ENCODE measurements around the gene SEC14L6. TPM values are rescaled to one million over a fixed set of nuclear protein-coding genes. Genes with fewer than 3 reads are reported as not detected.

SEC14L6 gene
- total RNA-seq, 2 experiments from 2014 or later, result not detected

DNA sequence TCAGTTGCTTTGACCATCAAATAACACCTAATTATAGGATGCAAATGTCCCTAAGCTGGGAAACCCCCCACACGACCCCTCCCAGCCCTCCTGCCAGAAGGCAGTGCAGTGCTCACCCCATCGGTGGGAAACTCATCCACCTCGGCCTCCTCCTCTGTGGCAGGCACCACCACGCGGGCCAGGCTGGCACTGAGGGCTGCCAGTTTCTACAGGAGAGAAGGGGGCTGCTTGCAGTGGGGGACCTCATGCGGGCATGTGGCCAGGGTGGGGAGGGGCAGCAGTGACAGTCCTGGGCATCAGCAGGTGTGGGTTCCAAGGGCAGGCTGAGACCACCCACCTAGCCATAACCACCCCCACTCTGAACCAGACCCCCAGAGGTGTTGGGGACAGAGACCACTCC is 34.4 kb upstream of the SEC14L6 start:
- no peaks in the 10 kb centered on the region for H3K27me3 Mint-ChIP-seq
- Histone ChIP-seq H3K4me3 (ENCODE audit: low read length) (no peak overlapping the region), H3K27ac (ENCODE audit: low read depth in 1 of 2, low read length in 2 of 2) (no peak overlapping the region), H3K36me3 (ENCODE audit: insufficient read depth, low read length) (peaks cover 93% of the 10 kb centered on the region), H3K27me3 (ENCODE audit: control insufficient read depth in 1 of 2, insufficient read depth in 2 of 2, low read length in 2 of 2) (no peaks in the 10 kb centered on the region), H3K9me3 (ENCODE audit: control insufficient read depth in 1 of 2, insufficient read depth in 1 of 2, low read length in 2 of 2) (peaks cover 0 to 16% of the 10 kb centered on the region in 2 experiments), H3K4me1 (ENCODE audit: insufficient read depth, low read length) (no peaks in the 10 kb centered on the region)
- ATAC-seq (ENCODE audit: poor library complexity), result no peak
- no peaks in the 10 kb centered on the region for H3K9me3 Mint-ChIP-seq
- CTCF ChIA-PET, result no interaction called here
- no peak overlapping the region for H3K4me3 Mint-ChIP-seq
- TF ChIP-seq, protein P1, sequence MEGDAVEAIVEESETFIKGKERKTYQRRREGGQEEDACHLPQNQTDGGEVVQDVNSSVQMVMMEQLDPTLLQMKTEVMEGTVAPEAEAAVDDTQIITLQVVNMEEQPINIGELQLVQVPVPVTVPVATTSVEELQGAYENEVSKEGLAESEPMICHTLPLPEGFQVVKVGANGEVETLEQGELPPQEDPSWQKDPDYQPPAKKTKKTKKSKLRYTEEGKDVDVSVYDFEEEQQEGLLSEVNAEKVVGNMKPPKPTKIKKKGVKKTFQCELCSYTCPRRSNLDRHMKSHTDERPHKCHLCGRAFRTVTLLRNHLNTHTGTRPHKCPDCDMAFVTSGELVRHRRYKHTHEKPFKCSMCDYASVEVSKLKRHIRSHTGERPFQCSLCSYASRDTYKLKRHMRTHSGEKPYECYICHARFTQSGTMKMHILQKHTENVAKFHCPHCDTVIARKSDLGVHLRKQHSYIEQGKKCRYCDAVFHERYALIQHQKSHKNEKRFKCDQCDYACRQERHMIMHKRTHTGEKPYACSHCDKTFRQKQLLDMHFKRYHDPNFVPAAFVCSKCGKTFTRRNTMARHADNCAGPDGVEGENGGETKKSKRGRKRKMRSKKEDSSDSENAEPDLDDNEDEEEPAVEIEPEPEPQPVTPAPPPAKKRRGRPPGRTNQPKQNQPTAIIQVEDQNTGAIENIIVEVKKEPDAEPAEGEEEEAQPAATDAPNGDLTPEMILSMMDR (IDR thresholded peaks at IDR 0.05), result no peak
- no peak overlapping the region for H3K27ac Mint-ChIP-seq
- DNase-seq, result no peak
- intact Hi-C loops (cut with DNase I, micrococcal nuclease), result no loop called here
- no peaks in the 10 kb centered on the region for H3K4me1 Mint-ChIP-seq (ENCODE audit: low read depth)
- peaks cover 99% of the 10 kb centered on the region for H3K36me3 Mint-ChIP-seq (ENCODE audit: low read depth)
- POLR2A ChIA-PET, result no interaction called here

DNA sequence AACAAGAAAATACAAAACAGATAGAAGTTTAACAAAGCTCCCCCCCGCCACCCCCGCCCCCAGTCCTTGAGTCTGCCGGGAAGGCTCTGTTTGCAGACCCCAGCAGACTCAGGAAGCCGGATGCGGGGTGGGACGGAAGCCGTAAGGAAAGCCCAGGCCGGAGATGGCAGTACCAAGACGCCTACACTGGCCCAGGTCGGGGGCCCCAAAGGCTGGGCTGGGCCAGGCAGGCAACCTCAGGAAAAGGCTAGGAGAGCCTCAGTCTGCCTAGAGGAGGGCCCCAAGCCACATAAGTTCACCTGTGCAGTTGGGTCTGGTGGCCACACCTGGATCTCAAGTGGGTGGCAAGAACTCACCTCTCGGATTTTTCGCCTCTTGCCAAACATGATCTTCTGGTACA is 31.9 kb upstream of the SEC14L6 start:
- H3K4me3 ChIP-seq (ENCODE audit: low read length), result no peak overlapping the region
- peaks cover 0 to 2% of the 10 kb centered on the region in 2 experiments for H3K27me3 ChIP-seq (ENCODE audit: control insufficient read depth in 1 of 2, insufficient read depth in 2 of 2, low read length in 2 of 2)
- H3K36me3 Mint-ChIP-seq (ENCODE audit: low read depth), result peaks cover 80% of the 10 kb centered on the region
- ATAC-seq (ENCODE audit: poor library complexity) (no peak), DNase-seq (no peak)
- H3K4me1 ChIP-seq (ENCODE audit: insufficient read depth, low read length), result peaks cover 10% of the 10 kb centered on the region
- intact Hi-C loops (cut with DNase I, micrococcal nuclease), result no loop called here
- no peak overlapping the region for H3K4me3 Mint-ChIP-seq
- peaks cover 76% of the 10 kb centered on the region for H3K36me3 ChIP-seq (ENCODE audit: insufficient read depth, low read length)
- ChIA-PET CTCF (no interaction called here), POLR2A (no interaction called here)
- no peaks in the 10 kb centered on the region for H3K9me3 Mint-ChIP-seq
- TF ChIP-seq, protein P1 (IDR thresholded peaks at IDR 0.05), result no peak
- H3K27ac Mint-ChIP-seq, result no peak overlapping the region
- no peak overlapping the region for H3K27ac ChIP-seq (ENCODE audit: low read depth in 1 of 2, low read length in 2 of 2)
- no peaks in the 10 kb centered on the region for H3K4me1 Mint-ChIP-seq (ENCODE audit: low read depth)
- H3K27me3 Mint-ChIP-seq, result no peaks in the 10 kb centered on the region
- H3K9me3 ChIP-seq (ENCODE audit: control insufficient read depth in 1 of 2, insufficient read depth in 1 of 2, low read length in 2 of 2), result peaks cover 0 to 16% of the 10 kb centered on the region in 2 experiments

DNA sequence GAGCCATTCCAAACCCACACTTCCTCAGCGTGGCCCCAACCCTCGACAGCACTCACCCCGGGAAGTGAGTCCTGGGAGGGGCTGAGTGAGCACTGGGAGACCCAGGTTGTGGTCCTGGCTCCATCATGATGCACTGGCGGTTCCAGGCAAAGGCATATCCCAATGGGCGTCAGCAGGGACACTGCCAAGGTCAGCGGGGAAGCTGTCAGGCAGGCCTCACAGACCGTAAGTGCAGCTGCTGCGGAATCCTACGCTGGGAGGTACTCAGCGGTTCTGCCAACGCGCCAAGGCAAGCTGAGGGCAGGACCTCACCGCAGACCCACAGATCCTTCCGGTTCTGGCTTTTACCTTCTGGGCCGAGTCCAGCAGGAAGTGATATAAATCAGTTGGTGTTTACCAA is 29.3 kb upstream of the SEC14L6 start:
- intact Hi-C loops (cut with DNase I, micrococcal nuclease), result no loop called here
- peaks cover 55% of the 10 kb centered on the region for H3K36me3 Mint-ChIP-seq (ENCODE audit: low read depth)
- no peak overlapping the region for H3K27ac Mint-ChIP-seq
- DNase-seq (no peak), ATAC-seq (ENCODE audit: poor library complexity) (no peak)
- TF ChIP-seq, protein P1 (IDR thresholded peaks at IDR 0.05), result no peak
- Histone ChIP-seq H3K27ac (ENCODE audit: low read depth in 1 of 2, low read length in 2 of 2) (no peak overlapping the region), H3K4me3 (ENCODE audit: low read length) (no peak overlapping the region), H3K4me1 (ENCODE audit: insufficient read depth, low read length) (peaks cover 10% of the 10 kb centered on the region), H3K27me3 (ENCODE audit: control insufficient read depth in 1 of 2, insufficient read depth in 2 of 2, low read length in 2 of 2) (peaks cover 0 to 3% of the 10 kb centered on the region in 2 experiments), H3K36me3 (ENCODE audit: insufficient read depth, low read length) (peaks cover 50% of the 10 kb centered on the region), H3K9me3 (ENCODE audit: control insufficient read depth in 1 of 2, insufficient read depth in 1 of 2, low read length in 2 of 2) (peaks cover 0 to 11% of the 10 kb centered on the region in 2 experiments)
- H3K27me3 Mint-ChIP-seq, result no peaks in the 10 kb centered on the region
- peaks cover 3% of the 10 kb centered on the region for H3K4me1 Mint-ChIP-seq (ENCODE audit: low read depth)
- ChIA-PET CTCF (no interaction called here), POLR2A (no interaction called here)
- no peak overlapping the region for H3K4me3 Mint-ChIP-seq
- no peaks in the 10 kb centered on the region for H3K9me3 Mint-ChIP-seq
